Loucy (cell line): ENCODE measurements around the gene THOC1.

Source experiments
- CTCF ChIP-seq: fragments of 200-600 bp; sonication (generic); conservative IDR thresholded peaks from 2 replicates; pipeline ENCODE4 v1.5.1; 2014; ENCODE audit warnings: mild to moderate bottlenecking, antibody characterized with exemption, low read length
- EZH2phosphoT487 ChIP-seq: fragments of 200-600 bp; IDR thresholded peaks from 2 replicates; pipeline ENCODE4 v1.6.1; 2018; ENCODE audit warnings: antibody characterized with exemption, mild to moderate bottlenecking, moderate library complexity, borderline replicate concordance

DNA sequence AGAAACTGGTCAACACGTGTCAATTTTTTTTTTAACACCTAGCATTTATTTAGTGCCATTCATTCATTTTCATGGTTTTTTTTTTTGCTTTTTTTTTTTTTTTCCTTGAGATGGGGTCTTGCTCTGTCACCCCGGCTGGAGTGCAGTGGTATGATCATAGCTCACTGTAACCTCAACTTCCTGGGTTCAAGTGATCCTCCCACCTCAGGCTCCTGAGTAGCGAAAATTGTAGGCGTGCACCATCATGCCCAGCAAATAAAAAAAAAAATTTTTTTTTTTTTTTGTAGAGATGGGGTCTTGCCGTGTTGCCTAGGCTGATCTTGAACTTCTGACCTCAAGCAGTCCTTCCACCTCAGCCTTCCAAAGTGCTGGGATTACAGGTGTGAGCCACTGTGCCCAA, 88.3 kb downstream of the THOC1 start:
- no peak for TF ChIP-seq CTCF
- no peak for TF ChIP-seq EZH2phosphoT487
